Natural killer cell (primary cell): ENCODE measurements around the gene C5orf34. TPM values are rescaled to one million over a fixed set of nuclear protein-coding genes. Genes with fewer than 3 reads are reported as not detected.

Source experiments
- ATAC-seq, 3 donors: fragments of 150-1000 bp in 2 of 3; fragments of 200-7000 bp in 1 of 3; cut with Tn5 transposase; 1 replicate in 1 of 3; 2 replicates in 2 of 3; pipeline ENCODE4 v1.10.0; 2021; ENCODE audit warnings: mild to moderate bottlenecking in 2 of 3, moderate library complexity in 2 of 3
- DNase-seq, 2 donors: peaks; one replicate each; pipeline versions ENCODE4 v3.0.0 to v3.0.0-alpha.2; 2013 to 2021; ENCODE audit warnings: mixed read lengths in 1 of 2
- H3K27ac ChIP-seq: one replicate; pipeline ENCODE4 v1.5.1; 2013; ENCODE audit warnings: mild to moderate bottlenecking, low read length
- H3K27me3 ChIP-seq: one replicate; pipeline ENCODE4 v1.6.1; 2013; ENCODE audit warnings: low read length; ENCODE audit not compliant: control insufficient read depth, insufficient read depth
- H3K36me3 ChIP-seq: one replicate; pipeline ENCODE4 v1.6.1; 2013; ENCODE audit warnings: low read length; ENCODE audit not compliant: control insufficient read depth, insufficient read depth
- H3K4me1 ChIP-seq: one replicate; pipeline ENCODE4 v1.6.1; 2013; ENCODE audit warnings: low read length; ENCODE audit not compliant: control insufficient read depth, insufficient read depth
- H3K4me3 ChIP-seq: one replicate; pipeline ENCODE4 v1.5.1; 2013; ENCODE audit warnings: low read length
- H3K9me3 ChIP-seq: one replicate; pipeline ENCODE4 v1.6.1; 2013; ENCODE audit warnings: low read length; ENCODE audit not compliant: control insufficient read depth, insufficient read depth
- H3K27ac Mint-ChIP-seq, 2 donors: one replicate each; pipeline ENCODE4 v1.8.0; 2022; ENCODE audit warnings: mild to moderate bottlenecking in 2 of 2, mixed read lengths in 2 of 2, moderate library complexity in 1 of 2
- H3K27me3 Mint-ChIP-seq, 2 donors: one replicate each; pipeline ENCODE4 v1.8.0; 2022; ENCODE audit warnings: low read depth in 2 of 2, mixed read lengths in 2 of 2
- H3K36me3 Mint-ChIP-seq: one replicate; pipeline ENCODE4 v1.8.0; 2022; ENCODE audit warnings: mixed read lengths
- H3K4me1 Mint-ChIP-seq, 2 donors: one replicate each; pipeline ENCODE4 v1.8.0; 2022; ENCODE audit warnings: mixed read lengths in 2 of 2
- H3K4me3 Mint-ChIP-seq: one replicate; pipeline ENCODE4 v1.8.0; 2022; ENCODE audit warnings: mild to moderate bottlenecking, moderate library complexity, mixed read lengths
- H3K9me3 Mint-ChIP-seq, 2 donors: one replicate each; pipeline ENCODE4 v1.8.0; 2022; ENCODE audit warnings: mixed read lengths in 2 of 2
- CTCF ChIP-seq: fragments of 200-600 bp; IDR thresholded peaks from one replicate; pipeline ENCODE4 v1.8.0; 2022; ENCODE audit warnings: antibody characterized with exemption
- WGBS: methylation state at CpG from one replicate; pipeline ENCODE4 v1.1.7; 2013; ENCODE audit warnings: missing lambda C conversion rate; ENCODE audit not compliant: insufficient coverage; 5-methylcytosine and 5-hydroxymethylcytosine counted together
- intact Hi-C: fragments of 100-400 bp; cut with micrococcal nuclease; formaldehyde crosslinking; loops from one replicate; pipeline ENCODE4 v1.14.2; 2022
- total RNA-seq, 4 donors: library from RNA; stranded (reverse); fragments of 120-200 nt in 1 of 4; gene quantifications; one replicate each; pipeline versions ENCODE4 v1.2.3 to v1.2.4, GENCODE V29; 2013 to 2022

Gene C5orf34
- total RNA-seq, 3 donors from 2014 or later (not counting 1 experiment from before 2014, with no cell fraction given): 1.1 to 1.8 (median 1.3) TPM

GRCh38 chr5:43498581-43498980, 16.4 kb downstream of the C5orf34 start:
- 96% methylated on average over 1 of the region's 2 CpGs for WGBS
- no peaks in the 10 kb centered on the region for H3K9me3 Mint-ChIP-seq
- no peaks in the 10 kb centered on the region for H3K36me3 Mint-ChIP-seq
- Histone ChIP-seq H3K27ac (no peak overlapping the region), H3K4me3 (no peak overlapping the region), H3K36me3 (peaks cover 4% of the 10 kb centered on the region), H3K27me3 (no peaks in the 10 kb centered on the region), H3K4me1 (no peaks in the 10 kb centered on the region), H3K9me3 (no peaks in the 10 kb centered on the region)
- H3K4me3 Mint-ChIP-seq: no peak overlapping the region
- H3K27me3 Mint-ChIP-seq: no peaks in the 10 kb centered on the region
- H3K27ac Mint-ChIP-seq: no peak overlapping the region
- ATAC-seq (no peak), DNase-seq (no peak)
- H3K4me1 Mint-ChIP-seq: no peaks in the 10 kb centered on the region
- intact Hi-C loops: no loop called here
- no peak for TF ChIP-seq CTCF

- Mint-ChIP-seq H3K9me3 (no peaks in the 10 kb centered on the region), H3K36me3 (no peaks in the 10 kb centered on the region), H3K27me3 (no peaks in the 10 kb centered on the region), H3K27ac (no peak overlapping the region), H3K4me3 (no peak overlapping the region), H3K4me1 (no peaks in the 10 kb centered on the region)
- H3K4me1 ChIP-seq: no peaks in the 10 kb centered on the region
- H3K9me3 ChIP-seq: no peaks in the 10 kb centered on the region
- no peak for TF ChIP-seq CTCF
- DNase-seq: no peak
- WGBS: 85% methylated on average over 5 of the region's 5 CpGs
- no peak overlapping the region for H3K4me3 ChIP-seq
- no peaks in the 10 kb centered on the region for H3K36me3 ChIP-seq
- no peak for ATAC-seq
- intact Hi-C loops: no loop called here
- H3K27ac ChIP-seq: no peak overlapping the region
- no peaks in the 10 kb centered on the region for H3K27me3 ChIP-seq
Measured at GRCh38 chr5:43497311-43498104, 17.4 kb downstream of the C5orf34 start.

GRCh38 chr5:43491326-43491725, 23.6 kb downstream of the C5orf34 start:
- intact Hi-C loops: no loop called here
- no peaks in the 10 kb centered on the region for H3K4me1 ChIP-seq
- WGBS: no CpG with 5 or more reads among the region's 1 CpG
- no peak for TF ChIP-seq CTCF
- H3K27me3 ChIP-seq: no peaks in the 10 kb centered on the region
- Mint-ChIP-seq H3K4me3 (no peak overlapping the region), H3K36me3 (no peaks in the 10 kb centered on the region), H3K27ac (no peak overlapping the region), H3K27me3 (no peaks in the 10 kb centered on the region), H3K9me3 (no peaks in the 10 kb centered on the region), H3K4me1 (no peaks in the 10 kb centered on the region)
- ATAC-seq (no peak), DNase-seq (no peak)
- H3K36me3 ChIP-seq: peaks cover 11% of the 10 kb centered on the region
- H3K27ac ChIP-seq: no peak overlapping the region
- no peaks in the 10 kb centered on the region for H3K9me3 ChIP-seq
- H3K4me3 ChIP-seq: no peak overlapping the region

- Mint-ChIP-seq H3K27ac (peak overlapping the region in 1 of 2 donors; percentile 99), H3K36me3 (no peaks in the 10 kb centered on the region), H3K9me3 (no peaks in the 10 kb centered on the region), H3K4me1 (peaks cover 34 to 35% of the 10 kb centered on the region in 2 donors), H3K4me3 (no peak overlapping the region), H3K27me3 (no peaks in the 10 kb centered on the region)
- TF ChIP-seq CTCF: no peak
- ATAC-seq: no peak
- H3K27ac ChIP-seq: no peak overlapping the region
- peaks cover 11% of the 10 kb centered on the region for H3K36me3 ChIP-seq
- 83% methylated on average over 1 of the region's 3 CpGs for WGBS
- no peaks in the 10 kb centered on the region for H3K27me3 ChIP-seq
- no peak overlapping the region for H3K4me3 ChIP-seq
- intact Hi-C loops: loop anchor here (10.0 kb wide), 1 partner anchor 492 kb away; no protein-coding TSS in a partner anchor
- H3K9me3 ChIP-seq: no peaks in the 10 kb centered on the region
- no peak for DNase-seq
- peaks cover 11% of the 10 kb centered on the region for H3K4me1 ChIP-seq
Measured at GRCh38 chr5:43486353-43486752, 28.6 kb downstream of the C5orf34 start.
